ENCODE results near the gene GPR62. TPM values are rescaled to one million over a fixed set of nuclear protein-coding genes. Genes with fewer than 3 reads are reported as not detected.

The GPR62 gene
- total RNA-seq, 1 donor from 2014 or later: not detected

- no peaks in the 10 kb centered on the region for H3K9me3 Mint-ChIP-seq (ENCODE audit: unreplicated experiment)
- DNase-seq (ENCODE audit: extremely low spot score, unreplicated experiment): no peak
- no peaks in the 10 kb centered on the region for H3K36me3 Mint-ChIP-seq (ENCODE audit: unreplicated experiment)
- TF ChIP-seq CTCF (IDR thresholded peaks at IDR 0.05): no peak
- no peak overlapping the region for H3K4me3 Mint-ChIP-seq (ENCODE audit: unreplicated experiment)
- peaks cover 15% of the 10 kb centered on the region for H3K4me1 Mint-ChIP-seq (ENCODE audit: unreplicated experiment)
- H3K27me3 Mint-ChIP-seq (ENCODE audit: unreplicated experiment): no peaks in the 10 kb centered on the region
- no peak overlapping the region for H3K27ac Mint-ChIP-seq (ENCODE audit: unreplicated experiment)
Measured at GRCh38 chr3:51945926-51946705, 9.1 kb upstream of the GPR62 start.

GRCh38 chr3:51946796-51947195 is 8.4 kb upstream of the GPR62 start:
- H3K9me3 Mint-ChIP-seq (ENCODE audit: unreplicated experiment): no peaks in the 10 kb centered on the region
- no peak overlapping the region for H3K4me3 Mint-ChIP-seq (ENCODE audit: unreplicated experiment)
- no peak for TF ChIP-seq CTCF (IDR thresholded peaks at IDR 0.05)
- H3K36me3 Mint-ChIP-seq (ENCODE audit: unreplicated experiment): no peaks in the 10 kb centered on the region
- no peak for DNase-seq (ENCODE audit: extremely low spot score, unreplicated experiment)
- H3K4me1 Mint-ChIP-seq (ENCODE audit: unreplicated experiment): peaks cover 14% of the 10 kb centered on the region
- no peaks in the 10 kb centered on the region for H3K27me3 Mint-ChIP-seq (ENCODE audit: unreplicated experiment)
- H3K27ac Mint-ChIP-seq (ENCODE audit: unreplicated experiment): no peak overlapping the region

- Mint-ChIP-seq H3K36me3 (ENCODE audit: unreplicated experiment) (no peaks in the 10 kb centered on the region), H3K27ac (ENCODE audit: unreplicated experiment) (no peak overlapping the region), H3K4me1 (ENCODE audit: unreplicated experiment) (peaks cover 11% of the 10 kb centered on the region), H3K27me3 (ENCODE audit: unreplicated experiment) (peaks cover 3% of the 10 kb centered on the region), H3K4me3 (ENCODE audit: unreplicated experiment) (no peak overlapping the region), H3K9me3 (ENCODE audit: unreplicated experiment) (no peaks in the 10 kb centered on the region)
- TF ChIP-seq CTCF (IDR thresholded peaks at IDR 0.05): no peak
- no peak for DNase-seq (ENCODE audit: extremely low spot score, unreplicated experiment)
Measured at GRCh38 chr3:51947215-51947900, 7.8 kb upstream of the GPR62 start.

GRCh38 chr3:51948016-51948580 is 7.1 kb upstream of the GPR62 start:
- no peak for DNase-seq (ENCODE audit: extremely low spot score, unreplicated experiment)
- Mint-ChIP-seq H3K36me3 (ENCODE audit: unreplicated experiment) (no peaks in the 10 kb centered on the region), H3K27me3 (ENCODE audit: unreplicated experiment) (peaks cover 3% of the 10 kb centered on the region), H3K4me1 (ENCODE audit: unreplicated experiment) (peaks cover 4% of the 10 kb centered on the region), H3K9me3 (ENCODE audit: unreplicated experiment) (no peaks in the 10 kb centered on the region), H3K27ac (ENCODE audit: unreplicated experiment) (no peak overlapping the region), H3K4me3 (ENCODE audit: unreplicated experiment) (no peak overlapping the region)
- TF ChIP-seq CTCF (IDR thresholded peaks at IDR 0.05): no peak

GRCh38 chr3:51949121-51949520 is 6.1 kb upstream of the GPR62 start:
- no peak for DNase-seq (ENCODE audit: extremely low spot score, unreplicated experiment)
- Mint-ChIP-seq H3K36me3 (ENCODE audit: unreplicated experiment) (no peaks in the 10 kb centered on the region), H3K9me3 (ENCODE audit: unreplicated experiment) (no peaks in the 10 kb centered on the region), H3K27ac (ENCODE audit: unreplicated experiment) (no peak overlapping the region), H3K4me3 (ENCODE audit: unreplicated experiment) (no peak overlapping the region), H3K4me1 (ENCODE audit: unreplicated experiment) (peaks cover under 1% of the 10 kb centered on the region), H3K27me3 (ENCODE audit: unreplicated experiment) (peaks cover 7% of the 10 kb centered on the region)
- no peak for TF ChIP-seq CTCF (IDR thresholded peaks at IDR 0.05)
